Astrocyte (in vitro differentiated cells and primary cell): Measurements from ENCODE around the gene KIAA0232.

Experiments
- EZH2 ChIP-seq: IDR thresholded peaks from 2 replicates; pipeline ENCODE4 v1.6.1; 2012; ENCODE audit warnings: mild to moderate bottlenecking, low read length, inconsistent platforms; ENCODE audit not compliant: insufficient read depth
- TF ChIP-seq, protein P1 (sequence below): IDR thresholded peaks from 2 replicates; pipeline ENCODE4 v1.5.1; 2011; ENCODE audit warnings: low read depth, mild to moderate bottlenecking, inconsistent platforms, low read length, moderate library complexity; ENCODE audit not compliant: insufficient read depth

- TF ChIP-seq, protein P1, sequence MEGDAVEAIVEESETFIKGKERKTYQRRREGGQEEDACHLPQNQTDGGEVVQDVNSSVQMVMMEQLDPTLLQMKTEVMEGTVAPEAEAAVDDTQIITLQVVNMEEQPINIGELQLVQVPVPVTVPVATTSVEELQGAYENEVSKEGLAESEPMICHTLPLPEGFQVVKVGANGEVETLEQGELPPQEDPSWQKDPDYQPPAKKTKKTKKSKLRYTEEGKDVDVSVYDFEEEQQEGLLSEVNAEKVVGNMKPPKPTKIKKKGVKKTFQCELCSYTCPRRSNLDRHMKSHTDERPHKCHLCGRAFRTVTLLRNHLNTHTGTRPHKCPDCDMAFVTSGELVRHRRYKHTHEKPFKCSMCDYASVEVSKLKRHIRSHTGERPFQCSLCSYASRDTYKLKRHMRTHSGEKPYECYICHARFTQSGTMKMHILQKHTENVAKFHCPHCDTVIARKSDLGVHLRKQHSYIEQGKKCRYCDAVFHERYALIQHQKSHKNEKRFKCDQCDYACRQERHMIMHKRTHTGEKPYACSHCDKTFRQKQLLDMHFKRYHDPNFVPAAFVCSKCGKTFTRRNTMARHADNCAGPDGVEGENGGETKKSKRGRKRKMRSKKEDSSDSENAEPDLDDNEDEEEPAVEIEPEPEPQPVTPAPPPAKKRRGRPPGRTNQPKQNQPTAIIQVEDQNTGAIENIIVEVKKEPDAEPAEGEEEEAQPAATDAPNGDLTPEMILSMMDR: no peak
- no peak for TF ChIP-seq EZH2
Observed at GRCh38 chr4:6824772-6825402, 42.4 kb downstream of the KIAA0232 start.
